Keratinocyte (primary cell): ENCODE results near the gene GLTPD2.

Experiments
- CTCF ChIP-seq, 3 experiments: IDR thresholded peaks in 1 of 3; conservative IDR thresholded peaks in 1 of 3; optimal IDR thresholded peaks in 1 of 3; 2 replicates in 2 of 3; 3 replicates in 1 of 3; pipeline versions ENCODE3 to v1.5.1; 2011; ENCODE audit warnings: low read length in 3 of 3, mild to moderate bottlenecking in 3 of 3, moderate library complexity in 2 of 3, control low read depth in 1 of 3, inconsistent platforms in 1 of 3; ENCODE audit not compliant: insufficient read depth in 2 of 3; ENCODE audit errors: extremely low read depth in 1 of 3
- EZH2 ChIP-seq: IDR thresholded peaks from one replicate; pipeline ENCODE4 v1.6.1; 2012; ENCODE audit warnings: inconsistent platforms, mild to moderate bottlenecking, low read length, moderate library complexity

DNA sequence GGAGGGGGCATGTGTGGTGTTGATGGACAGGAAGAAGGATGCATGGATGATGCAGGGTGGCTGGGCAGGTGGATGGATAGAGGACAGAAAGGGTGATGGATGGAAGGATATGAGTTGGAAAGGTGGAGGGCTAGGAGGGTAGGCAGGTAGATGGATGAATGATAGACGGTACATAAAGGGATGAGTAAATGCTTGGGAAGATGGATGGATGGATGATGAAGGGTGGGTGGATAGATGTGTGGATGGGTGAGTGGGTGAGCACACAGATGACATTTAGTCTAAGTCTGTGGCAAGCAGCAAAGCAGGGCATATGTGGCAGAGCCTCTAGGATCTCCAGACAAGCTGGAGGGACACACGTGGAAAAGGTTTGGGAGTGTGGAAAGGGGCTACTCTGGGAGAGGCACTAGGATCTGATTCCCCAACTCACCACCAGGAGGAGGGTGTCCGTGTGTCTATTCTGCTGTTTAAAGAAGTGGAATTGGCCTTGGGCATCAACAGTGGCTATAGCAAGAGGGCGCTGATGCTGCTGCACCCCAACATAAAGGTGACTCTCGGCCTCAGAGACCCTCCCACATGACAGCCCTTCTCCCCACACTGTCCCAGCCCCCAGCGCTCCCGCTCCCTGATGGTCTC, 26.4 kb downstream of the GLTPD2 start:
- TF ChIP-seq CTCF (optimal IDR thresholded peaks at IDR 0.05 in 1 of 3, IDR thresholded peaks at IDR 0.05 in 1 of 3, conservative IDR thresholded peaks at IDR 0.05 in 1 of 3; ENCODE audit: extremely low read depth in 1 of 3, insufficient read depth in 2 of 3, low read length in 3 of 3) = peak; percentile 13 to 49 (median 36)
- TF ChIP-seq EZH2 = no peak
